OCI-LY3 (cell line): ENCODE results near the gene C19orf25.

ENCODE experiments used
- EZH2phosphoT487 ChIP-seq: fragments of 200-600 bp; shearing (Covaris generic); IDR thresholded peaks from 2 replicates; pipeline ENCODE4 v1.6.1; 2018; ENCODE audit warnings: antibody characterized with exemption, mixed run types, low read depth
- TF ChIP-seq, protein P1 (sequence below): fragments of 200-600, 300-600 bp; sonication (generic); IDR thresholded peaks from 2 replicates; pipeline ENCODE4 v1.5.1; 2014; ENCODE audit warnings: antibody characterized with exemption, low read length, low read depth

DNA sequence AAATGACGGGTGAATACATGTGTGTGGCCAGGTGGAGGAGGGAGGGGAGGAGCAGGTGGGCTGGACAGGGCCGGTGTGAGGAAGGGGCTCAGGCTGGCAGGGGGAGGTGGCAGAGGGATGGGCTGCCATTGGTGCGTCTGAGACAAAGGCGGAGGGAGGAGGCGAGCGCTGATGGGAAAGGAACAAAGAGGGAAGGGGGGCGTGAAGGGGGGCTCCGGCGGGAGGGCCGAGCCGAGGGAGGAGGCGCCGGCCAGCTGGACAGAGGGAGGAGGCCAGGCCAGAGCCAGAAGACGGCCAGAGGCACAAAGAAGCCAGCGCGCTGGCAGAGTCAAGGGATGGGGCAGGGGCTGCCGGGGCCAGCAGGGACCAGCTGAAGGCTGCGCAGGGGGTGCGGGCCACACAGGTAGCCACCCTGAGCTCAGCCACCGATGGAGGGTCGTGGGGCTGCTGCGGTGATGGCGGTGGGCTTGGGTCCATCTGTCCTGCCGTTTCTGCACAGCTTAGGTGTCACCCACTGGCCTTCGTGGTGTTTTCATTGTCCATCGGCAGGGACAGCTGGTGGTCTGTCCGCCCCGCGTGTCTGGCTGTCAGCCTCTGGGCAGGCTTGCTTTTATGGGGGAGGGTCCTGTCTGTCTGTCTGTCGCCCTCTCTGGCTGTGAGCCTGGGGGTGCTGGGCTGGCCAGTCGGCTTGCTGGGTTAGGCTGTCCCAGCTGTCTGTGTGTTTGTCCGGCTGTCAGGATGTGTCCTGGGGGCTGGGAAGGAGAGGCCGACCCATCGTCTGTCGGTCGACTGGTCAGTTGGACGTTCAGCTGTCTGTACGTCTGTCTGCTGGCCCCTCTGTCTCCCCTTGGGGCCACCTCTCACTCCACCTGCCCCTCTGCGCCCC lies 26.9 kb downstream of the C19orf25 start:
- TF ChIP-seq, protein P1, sequence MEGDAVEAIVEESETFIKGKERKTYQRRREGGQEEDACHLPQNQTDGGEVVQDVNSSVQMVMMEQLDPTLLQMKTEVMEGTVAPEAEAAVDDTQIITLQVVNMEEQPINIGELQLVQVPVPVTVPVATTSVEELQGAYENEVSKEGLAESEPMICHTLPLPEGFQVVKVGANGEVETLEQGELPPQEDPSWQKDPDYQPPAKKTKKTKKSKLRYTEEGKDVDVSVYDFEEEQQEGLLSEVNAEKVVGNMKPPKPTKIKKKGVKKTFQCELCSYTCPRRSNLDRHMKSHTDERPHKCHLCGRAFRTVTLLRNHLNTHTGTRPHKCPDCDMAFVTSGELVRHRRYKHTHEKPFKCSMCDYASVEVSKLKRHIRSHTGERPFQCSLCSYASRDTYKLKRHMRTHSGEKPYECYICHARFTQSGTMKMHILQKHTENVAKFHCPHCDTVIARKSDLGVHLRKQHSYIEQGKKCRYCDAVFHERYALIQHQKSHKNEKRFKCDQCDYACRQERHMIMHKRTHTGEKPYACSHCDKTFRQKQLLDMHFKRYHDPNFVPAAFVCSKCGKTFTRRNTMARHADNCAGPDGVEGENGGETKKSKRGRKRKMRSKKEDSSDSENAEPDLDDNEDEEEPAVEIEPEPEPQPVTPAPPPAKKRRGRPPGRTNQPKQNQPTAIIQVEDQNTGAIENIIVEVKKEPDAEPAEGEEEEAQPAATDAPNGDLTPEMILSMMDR = no peak
- TF ChIP-seq EZH2phosphoT487 = no peak
